Measurements from ENCODE around the gene NPHP1.
"Not testable (repeated sequence)": the region's sequence is repeated elsewhere in the genome, so short reads cannot be mapped to it uniquely, and the experiment has no call there.

GRCh38 chr2:110075896-110076295 lies 128.9 kb downstream of the NPHP1 start:
- not testable (repeated sequence) for TF ChIP-seq EZH2 (IDR thresholded peaks at IDR 0.05; ENCODE audit: borderline replicate concordance, insufficient read depth, low read depth, low read length, poor library complexity, severe bottlenecking); CTCF (IDR thresholded peaks at IDR 0.05)
